ENCODE measurements around the gene TMPRSS7.
"Not testable (repeated sequence)": the region's sequence is repeated elsewhere in the genome, so short reads cannot be mapped to it uniquely, and the experiment has no call there.

TMPRSS7 gene

GRCh38 chr3:112013058-112013783 is 21.3 kb upstream of the TMPRSS7 start:
- DNase-seq = peak; percentile 50 to 80

- DNase-seq = no peak
Observed at GRCh38 chr3:112013784-112014143, 20.8 kb upstream of the TMPRSS7 start.

- peak; percentile 68 to 78 for DNase-seq
Observed at GRCh38 chr3:112017091-112017490, 17.4 kb upstream of the TMPRSS7 start.

GRCh38 chr3:112018712-112019111 is 15.8 kb upstream of the TMPRSS7 start:
- DNase-seq = peak; percentile 14 to 23

- no peak for DNase-seq
Observed at GRCh38 chr3:112019716-112020115, 14.8 kb upstream of the TMPRSS7 start.

GRCh38 chr3:112020674-112021085 is 13.9 kb upstream of the TMPRSS7 start:
- no peak for DNase-seq

- DNase-seq = no peak
Observed at GRCh38 chr3:112027142-112027541, 7.4 kb upstream of the TMPRSS7 start.

GRCh38 chr3:112027826-112028225 is 6.7 kb upstream of the TMPRSS7 start:
- DNase-seq = no peak

GRCh38 chr3:112030901-112031300 is 3.6 kb upstream of the TMPRSS7 start:
- peak; percentile 18 to 33 for DNase-seq

GRCh38 chr3:112032098-112032731 is 2.3 kb upstream of the TMPRSS7 start:
- DNase-seq = no peak

- no peak for DNase-seq
Observed at GRCh38 chr3:112035241-112035640, 705 bp downstream of the TMPRSS7 start.

- not testable (repeated sequence) for DNase-seq
Observed at GRCh38 chr3:112037194-112037593, 2.7 kb downstream of the TMPRSS7 start.

- DNase-seq = no peak
Observed at GRCh38 chr3:112038863-112039262, 4.3 kb downstream of the TMPRSS7 start.

- no peak for DNase-seq
Observed at GRCh38 chr3:112041321-112041720, 6.8 kb downstream of the TMPRSS7 start.

- no peak for DNase-seq
Observed at GRCh38 chr3:112042842-112043280, 8.3 kb downstream of the TMPRSS7 start.

GRCh38 chr3:112043621-112044201 is 9.2 kb downstream of the TMPRSS7 start:
- peak; percentile 46 to 74 for DNase-seq

GRCh38 chr3:112046599-112046998 is 12.1 kb downstream of the TMPRSS7 start:
- no peak for DNase-seq

GRCh38 chr3:112047264-112047663 is 12.7 kb downstream of the TMPRSS7 start:
- DNase-seq = no peak

GRCh38 chr3:112048911-112049310 is 14.4 kb downstream of the TMPRSS7 start:
- no peak for DNase-seq

GRCh38 chr3:112053229-112053628 is 18.7 kb downstream of the TMPRSS7 start:
- DNase-seq = no peak

GRCh38 chr3:112056451-112056929 is 22.0 kb downstream of the TMPRSS7 start:
- DNase-seq = no peak

- DNase-seq = no peak
Observed at GRCh38 chr3:112059497-112059896, 25.0 kb downstream of the TMPRSS7 start.

- DNase-seq = no peak
Observed at GRCh38 chr3:112061152-112061551, 26.6 kb downstream of the TMPRSS7 start.

All from inflammatory macrophage treated with lipopolysaccharide for 1 hour (primary cell).